ENCODE results near the gene CAVIN1.

Gene CAVIN1

DNA sequence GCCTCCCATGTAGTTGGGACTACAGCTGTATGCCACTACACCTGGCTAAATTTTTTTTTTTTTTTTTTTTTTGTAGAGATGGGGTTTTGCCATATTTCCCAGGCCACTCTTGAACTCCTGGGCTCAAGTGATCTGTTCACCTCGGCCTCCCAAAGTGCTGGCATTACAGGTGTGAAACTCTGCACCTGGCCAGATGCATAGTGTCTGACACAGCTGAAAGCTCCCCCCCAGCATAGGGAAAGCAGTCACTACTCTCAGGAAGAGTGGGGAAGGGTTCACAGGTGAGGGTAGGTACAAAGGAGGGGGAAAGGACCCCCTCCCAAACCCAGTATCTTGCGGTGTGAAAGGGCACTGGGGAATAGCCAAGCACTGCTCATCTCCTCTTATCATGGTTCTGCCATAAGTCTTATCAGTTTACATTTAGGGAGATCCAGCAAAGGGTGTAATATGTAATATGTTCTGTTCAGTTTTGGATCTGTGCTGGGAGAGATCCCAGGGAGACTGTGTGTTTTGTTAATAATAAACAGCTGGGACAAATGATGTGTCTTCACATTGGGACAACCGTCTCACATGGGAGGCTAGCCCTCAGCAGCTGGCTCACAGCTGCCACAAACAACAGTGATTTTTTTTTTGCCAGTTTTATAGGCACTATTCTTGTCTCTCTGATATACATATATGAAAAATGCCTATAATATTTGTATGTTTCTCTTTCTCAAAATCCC, 6.8 kb upstream of the CAVIN1 start:
- DNase-seq, result no peak

DNA sequence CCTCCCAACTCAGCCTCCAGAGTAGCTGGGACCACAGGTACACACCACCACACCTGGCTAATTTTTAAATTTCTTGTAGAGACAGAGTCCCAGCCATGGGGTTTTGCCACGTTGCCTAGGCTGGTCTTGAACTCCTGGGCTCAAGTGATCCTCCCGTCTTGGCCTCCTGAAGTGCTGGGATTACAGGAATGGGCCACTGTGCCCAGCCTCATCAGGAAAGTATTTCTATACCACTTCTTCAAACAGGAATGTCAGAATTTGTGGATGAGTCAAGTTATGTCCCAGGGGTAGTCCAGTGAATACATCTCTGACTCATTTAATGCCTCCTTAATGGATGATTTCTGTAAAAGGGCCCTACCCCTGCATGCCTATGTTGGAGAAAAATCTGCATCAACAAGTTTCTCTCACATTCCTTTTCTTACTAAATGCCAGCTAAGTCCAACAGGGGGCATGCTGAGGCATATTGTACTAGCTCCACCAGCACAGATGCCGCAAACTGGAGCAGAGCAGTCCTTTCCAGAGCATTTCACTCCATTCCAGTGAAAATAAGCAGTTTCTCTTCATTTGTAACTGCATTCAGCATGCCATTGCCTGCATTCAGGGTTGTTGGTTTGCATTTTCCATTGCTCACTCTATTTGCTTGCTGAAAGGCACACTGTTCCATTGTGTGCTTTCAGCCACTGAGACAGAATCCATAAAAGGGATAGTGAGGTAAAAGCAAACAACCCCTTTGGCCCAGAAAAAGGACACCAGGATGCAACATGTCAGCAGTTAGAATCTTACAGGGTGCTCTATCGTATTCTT, 5.3 kb upstream of the CAVIN1 start:
- DNase-seq, result peak; percentile 69 to 72

DNA sequence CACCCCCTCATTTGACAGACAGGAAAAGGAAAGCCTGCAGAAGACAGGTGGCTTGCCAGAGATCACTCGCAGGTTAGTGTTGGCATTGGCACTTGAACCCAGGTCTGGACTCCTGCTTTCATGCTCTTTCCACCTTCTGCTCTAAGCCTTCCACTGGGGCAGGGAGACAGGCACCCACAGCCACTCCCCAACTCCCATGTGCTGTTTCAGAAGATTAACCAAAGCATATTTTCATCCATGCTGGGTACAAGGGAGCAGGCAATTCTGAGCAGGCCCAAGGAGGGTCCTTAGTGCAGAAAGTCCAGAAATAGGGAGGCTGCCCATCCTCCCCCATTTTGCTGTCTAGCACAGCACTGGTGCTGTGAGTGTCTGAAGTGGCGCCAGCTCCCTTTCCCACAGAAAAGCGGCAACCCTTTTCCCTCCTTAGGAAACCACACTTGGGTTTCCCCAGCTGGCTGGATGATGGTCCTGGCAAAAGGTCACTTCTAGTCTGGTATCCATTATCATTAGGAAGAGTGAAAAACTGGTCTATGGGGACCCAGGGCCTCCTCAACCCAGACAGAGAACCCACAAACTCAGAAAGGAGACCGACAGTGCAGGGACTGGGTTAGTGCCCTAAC, 2.0 kb upstream of the CAVIN1 start:
- no peak for DNase-seq

DNA sequence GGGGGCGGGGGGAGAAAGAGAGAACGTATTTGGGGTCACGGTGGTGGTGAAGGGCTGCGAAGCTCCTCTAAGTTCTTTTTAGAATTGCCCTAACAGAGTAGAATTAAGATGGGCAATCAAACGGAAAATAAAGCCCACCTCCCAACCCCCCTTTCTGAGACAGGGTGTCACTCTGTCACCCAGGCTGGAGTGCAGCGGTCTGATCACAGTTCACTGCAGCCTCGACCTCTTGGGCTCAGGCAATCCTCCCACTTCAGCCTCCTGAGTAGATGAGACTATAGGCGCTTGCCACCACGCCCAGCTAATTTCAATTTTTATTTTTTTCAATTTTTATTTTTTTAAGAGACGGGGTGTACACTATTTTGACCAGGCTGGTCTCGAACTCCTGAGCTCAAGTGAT, 710 bp upstream of the CAVIN1 start:
- DNase-seq, result no peak

DNA sequence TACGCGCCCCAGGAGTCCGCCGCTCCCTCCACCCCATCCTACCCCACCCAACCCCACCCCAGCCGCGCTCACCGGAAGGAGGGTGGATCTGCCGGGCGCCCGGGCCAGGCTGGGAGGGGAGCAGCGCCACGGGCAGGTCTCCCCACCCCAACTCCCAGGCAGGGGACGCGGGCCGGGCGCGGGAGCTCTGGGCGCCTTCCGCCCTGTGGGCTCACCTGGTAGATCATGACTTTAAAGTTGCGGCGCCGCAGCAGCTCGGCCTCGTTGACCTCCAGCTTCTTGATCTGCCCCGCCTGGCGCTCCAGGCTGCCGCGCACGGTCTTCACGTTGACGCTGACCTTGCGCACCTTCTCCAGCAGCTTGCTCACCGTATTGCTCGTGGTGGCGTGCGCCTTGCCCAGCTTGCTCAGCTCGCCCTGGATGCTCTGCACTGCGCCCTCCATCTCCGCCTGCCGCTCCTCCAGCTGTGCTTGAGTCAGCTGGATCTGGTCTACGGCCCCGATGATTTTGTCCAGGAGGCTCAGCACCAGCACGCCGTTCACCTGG, 571 bp downstream of the CAVIN1 start:
- no peak for DNase-seq

DNA sequence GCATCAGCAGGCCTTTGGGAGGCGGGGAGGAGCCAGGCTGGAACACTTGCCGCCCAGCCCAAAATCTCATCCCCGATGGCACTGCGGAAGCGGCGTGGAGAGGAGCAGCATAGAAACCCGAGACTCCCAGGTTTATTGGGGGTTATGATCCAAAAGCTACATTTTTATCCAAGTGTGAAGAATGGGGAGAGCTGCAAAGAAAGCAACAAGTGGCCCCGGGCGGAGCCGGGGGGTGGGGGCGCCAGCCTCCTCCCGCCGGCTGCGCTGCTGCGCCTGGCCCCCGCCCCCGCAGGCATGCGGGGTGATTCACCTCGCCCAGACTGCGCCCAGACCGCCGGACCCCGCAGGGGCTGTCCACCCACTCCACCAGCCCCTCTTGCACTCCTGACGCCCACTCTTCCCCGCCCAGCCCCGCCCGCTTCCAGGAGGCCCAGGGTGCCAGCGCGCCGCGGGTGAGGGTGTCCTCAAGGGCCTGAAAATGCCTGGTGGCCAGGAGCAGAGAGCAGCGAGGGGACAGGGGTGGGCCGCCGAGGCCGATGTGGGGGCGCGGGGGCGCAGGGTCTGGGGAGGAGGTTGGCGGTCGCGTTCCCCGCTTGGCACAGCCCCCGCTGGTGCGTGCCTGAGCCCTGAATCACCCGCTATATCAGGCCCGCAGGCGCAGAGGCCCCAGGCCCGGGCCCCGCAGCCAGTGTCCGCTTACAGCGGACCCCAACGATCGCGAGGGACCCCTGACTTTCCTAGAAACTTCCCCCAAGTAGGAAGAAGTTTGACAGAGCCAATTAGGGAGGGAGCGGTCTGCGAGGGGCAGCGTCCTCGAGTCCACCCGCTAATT, 1.3 kb downstream of the CAVIN1 start:
- no peak for DNase-seq

- DNase-seq, result no peak
Observed at GRCh38 chr17:42421136-42421506, 1.9 kb downstream of the CAVIN1 start.

DNA sequence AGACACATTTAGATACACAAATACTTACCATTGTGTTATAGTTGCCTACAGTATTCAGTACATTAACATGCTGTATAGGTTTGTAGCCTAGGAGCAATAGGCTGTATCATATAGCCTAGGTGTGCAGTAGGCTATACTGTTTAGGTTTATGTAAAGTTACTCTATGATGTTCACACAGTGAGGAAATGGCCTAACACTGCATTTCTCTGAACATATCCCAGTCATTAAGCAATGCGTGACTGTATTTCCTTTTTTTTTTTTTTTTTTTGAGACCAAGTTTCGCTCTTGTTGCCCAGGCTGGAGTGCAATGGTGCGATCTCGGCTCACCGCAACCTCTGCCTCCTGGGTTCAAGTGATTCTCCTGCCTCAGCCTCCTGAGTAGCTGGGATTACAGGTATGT, 5.1 kb downstream of the CAVIN1 start:
- DNase-seq, result peak; percentile 71 to 82

DNA sequence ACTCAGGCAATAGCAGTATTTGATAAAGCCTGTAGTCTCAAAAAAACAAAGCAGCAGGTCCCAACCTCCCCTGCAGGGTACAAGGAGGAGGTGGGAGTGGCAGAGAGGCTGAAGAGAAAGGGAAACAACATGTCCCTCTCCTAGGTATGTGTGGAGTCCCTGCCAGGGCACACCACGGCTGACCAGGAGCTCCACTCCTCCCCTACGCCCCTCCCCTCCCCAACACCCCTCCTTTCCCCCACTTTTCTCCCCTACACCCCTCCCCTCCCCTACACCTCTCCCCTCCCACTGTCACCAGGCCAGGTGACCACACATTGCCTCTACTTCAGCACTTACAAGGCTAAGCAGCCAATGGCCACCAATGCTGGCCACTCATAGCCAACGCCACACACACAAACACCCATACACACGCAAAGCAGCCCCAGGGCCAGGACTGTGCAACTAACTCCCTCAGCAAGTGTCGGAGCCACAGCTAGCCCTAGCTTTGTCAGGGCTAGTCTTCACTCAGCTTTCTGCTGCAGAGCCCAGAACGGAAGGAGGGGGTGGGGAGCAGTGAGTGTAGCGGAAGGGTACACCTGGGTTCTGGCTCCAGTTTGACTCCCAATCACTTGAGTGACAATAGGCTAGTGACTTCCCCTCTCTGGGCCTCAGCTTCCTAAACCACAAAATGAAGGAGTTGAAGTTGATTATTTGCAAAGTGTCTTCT, 8.2 kb downstream of the CAVIN1 start:
- peak; percentile 52 to 61 for DNase-seq

DNA sequence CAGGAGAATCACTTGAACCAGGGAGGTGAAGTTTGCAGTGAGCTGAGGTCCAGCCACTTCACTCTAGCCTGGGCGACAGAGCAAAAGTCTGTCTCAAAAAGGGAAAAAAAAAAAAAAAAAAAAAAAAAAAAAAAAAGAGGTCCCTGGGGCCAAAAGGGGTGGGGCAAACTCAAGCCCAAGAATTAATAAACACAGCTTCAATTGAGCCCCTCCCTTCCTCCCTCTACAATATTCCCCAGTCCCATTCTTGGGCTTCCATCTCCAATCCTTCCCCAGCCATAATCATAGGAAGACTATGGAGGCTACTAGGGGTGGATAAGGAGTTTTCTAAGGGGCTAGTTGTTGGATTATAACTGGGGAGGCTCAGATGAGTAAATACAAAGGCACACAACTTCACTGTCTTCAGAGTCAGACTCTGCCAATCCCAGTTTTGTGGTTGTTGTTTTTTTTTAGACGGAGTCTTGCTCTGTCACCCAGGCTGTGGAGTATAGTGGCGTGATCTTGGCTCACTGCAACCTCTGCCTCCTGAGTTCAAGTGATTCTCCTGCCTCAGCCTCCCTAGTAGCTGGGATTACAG, 9.5 kb downstream of the CAVIN1 start:
- no peak for DNase-seq

GRCh38 chr17:42411905-42412679, 11.0 kb downstream of the CAVIN1 start:
- DNase-seq, result no peak

- no peak for DNase-seq
Observed at GRCh38 chr17:42411361-42411760, 11.7 kb downstream of the CAVIN1 start.

GRCh38 chr17:42410319-42410685, 12.8 kb downstream of the CAVIN1 start:
- no peak for DNase-seq

DNA sequence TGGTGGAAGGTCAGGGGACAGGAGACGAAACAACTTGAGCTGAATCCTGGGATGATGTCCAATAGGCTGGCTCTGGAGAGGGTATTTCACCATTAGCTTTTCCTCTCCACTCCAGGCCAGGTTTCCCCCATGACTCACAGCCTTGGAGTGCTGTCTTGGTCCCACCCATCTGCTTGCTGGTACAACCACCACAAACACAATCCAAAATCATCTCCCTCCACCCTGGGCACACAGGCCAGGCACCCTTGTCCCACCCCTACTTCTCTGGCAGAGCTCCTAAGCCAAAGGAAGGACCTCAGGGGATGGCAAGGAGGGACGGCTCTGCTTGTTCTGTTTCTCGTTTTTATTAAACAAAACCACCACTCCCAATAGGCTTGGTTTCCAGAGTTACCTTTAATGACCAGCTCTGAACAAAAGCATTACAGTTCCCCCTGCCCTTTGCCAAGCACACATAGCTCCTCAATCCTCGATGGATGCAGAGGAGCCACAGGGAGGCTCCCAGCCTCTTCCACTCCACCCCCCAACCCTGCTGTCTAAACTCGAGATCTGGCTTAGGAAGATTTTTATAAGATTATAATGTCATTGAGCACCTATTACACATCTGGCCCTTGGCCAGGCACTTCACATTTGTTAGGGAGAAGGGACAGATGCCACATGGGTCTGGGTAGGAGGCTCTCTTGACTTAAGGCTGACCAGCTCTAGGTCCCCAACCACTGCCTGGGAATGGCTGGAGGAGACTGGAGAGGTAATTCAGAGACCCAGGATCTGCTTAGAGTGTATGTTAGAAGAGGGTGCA, 13.3 kb downstream of the CAVIN1 start:
- DNase-seq, result no peak

GRCh38 chr17:42408061-42408460, 15.0 kb downstream of the CAVIN1 start:
- DNase-seq, result no peak

DNA sequence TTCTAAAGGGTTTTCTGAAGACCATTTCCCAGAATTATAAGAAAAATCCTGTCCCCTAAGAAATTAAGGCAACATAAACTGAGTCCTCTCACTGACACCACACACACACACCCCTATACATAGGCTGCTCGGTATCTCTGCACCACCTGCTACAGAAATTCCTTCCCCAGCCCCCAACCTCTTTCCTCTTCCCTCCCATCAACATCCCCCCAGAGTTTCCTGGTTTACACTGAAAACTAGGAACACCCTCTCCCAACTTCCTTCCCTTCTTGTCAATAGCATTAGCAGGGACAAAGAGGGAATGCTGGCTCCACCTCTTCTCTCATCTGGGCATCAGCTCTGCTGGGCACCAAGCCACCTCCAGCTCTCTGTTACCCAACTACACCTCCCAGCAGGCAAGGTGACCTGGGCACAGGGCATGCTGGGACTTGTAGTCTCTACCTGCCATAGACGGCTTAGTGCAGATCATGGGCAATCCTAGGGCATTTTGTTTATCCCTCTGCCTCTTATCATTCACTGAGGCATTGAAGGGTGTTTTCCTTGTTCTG, 15.7 kb downstream of the CAVIN1 start:
- DNase-seq, result peak; percentile 26 to 59

DNA sequence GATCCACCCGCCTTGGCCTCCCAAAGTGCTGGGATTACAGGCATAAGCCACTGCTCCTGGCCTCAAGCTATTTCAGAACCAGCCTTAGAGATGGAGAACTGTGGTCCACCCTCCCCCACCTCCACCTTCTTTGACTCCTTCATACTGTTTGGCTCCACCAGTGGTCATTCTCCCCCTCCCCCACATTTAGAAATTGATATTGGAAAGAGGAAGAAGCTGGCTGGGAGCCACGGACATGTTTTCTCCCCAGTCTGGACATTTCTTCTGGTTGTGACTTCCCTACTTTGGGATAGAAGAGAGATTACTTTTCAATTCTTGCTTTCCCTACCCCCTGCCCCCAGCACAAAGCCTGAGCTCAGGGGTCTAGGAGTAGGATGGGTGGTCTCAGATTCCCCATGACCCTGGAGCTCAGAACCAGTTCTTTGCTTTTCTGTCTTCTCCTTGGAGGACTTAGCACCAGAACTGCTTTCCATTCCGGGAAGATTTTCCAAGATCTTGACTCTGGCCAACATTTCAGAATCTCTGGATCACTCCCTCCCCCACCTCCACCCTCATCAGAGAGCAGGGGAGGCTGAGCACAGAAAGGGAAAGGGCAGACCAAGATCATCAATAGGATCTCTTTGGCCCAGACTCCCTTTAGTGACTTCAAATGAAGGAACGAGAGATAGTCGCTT, 16.3 kb downstream of the CAVIN1 start:
- DNase-seq, result peak in 1 of 2 experiments; percentile 14

DNA sequence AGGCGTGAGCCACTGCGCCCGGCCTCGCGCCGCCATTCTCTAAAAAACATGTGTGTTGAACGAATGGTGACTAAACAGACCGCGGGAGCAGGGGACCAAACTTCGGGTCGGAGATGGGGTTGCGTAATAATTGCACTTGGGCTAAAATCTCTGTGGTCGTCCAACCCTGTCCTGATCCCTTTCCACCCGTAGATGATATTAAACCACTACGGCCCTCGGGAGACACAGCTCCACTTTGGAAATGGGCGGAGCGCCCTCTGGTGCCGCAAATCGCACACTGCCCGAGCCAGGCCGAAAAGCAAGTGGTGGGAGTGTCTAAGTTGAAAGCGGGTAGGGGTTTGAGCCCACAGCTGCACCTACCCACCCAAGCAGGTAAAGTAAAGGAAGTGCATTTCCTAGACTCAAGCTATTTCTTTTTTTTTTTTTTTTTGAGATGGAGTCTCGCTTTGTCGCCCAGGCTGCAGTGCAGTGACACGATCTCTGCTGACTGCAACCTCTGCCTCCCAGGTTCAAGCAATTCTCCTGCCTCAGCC, 17.0 kb downstream of the CAVIN1 start:
- DNase-seq, result peak; percentile 69 to 81

DNA sequence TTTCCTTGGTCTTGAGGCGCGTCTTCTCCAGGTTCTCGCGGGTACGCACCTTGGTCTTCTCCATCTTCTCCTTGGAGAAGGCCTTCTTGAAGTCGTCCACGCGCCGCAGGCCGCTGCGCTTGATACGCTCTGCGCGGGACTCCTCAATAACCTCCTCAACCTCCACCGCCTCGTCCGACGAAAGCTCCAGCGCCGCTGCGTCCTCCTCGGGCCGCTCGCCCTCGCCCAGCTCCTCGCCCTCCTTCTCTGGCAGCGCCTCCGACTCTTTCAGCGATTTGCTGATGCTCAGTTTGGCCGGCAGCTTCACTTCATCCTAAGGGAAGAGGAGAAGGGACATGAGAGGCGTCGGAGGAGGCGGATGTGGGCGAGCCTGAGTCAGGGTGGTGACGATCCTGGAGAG, 18.0 kb downstream of the CAVIN1 start:
- no peak for DNase-seq
